HepG2 (cell line): ENCODE measurements around the gene ITGB5. TPM values are rescaled to one million over a fixed set of nuclear protein-coding genes. Genes with fewer than 3 reads are reported as not detected.
A peak's percentile ranks its signal among the peaks of the same experiment; 100 is the strongest.

Experiments used
- ATAC-seq: fragments of 200-7000 bp; cut with Tn5 transposase; 3 replicates; pipeline ENCODE4 v1.9.1; 2020; ENCODE audit warnings: mild to moderate bottlenecking, moderate library complexity
- BruUV-seq: library from RNA; stranded (reverse); fragments of 400-500 nt; replicated peaks from 2 replicates; lab custom pipeline; 2021; lab: Mats Ljungman, UMichigan
- CTCF ChIA-PET: fragments of 300-600 bp; formaldehyde crosslinking; extraction: SDS; loops from one replicate; lab custom pipeline; 2021; ENCODE audit warnings: low total read pairs, inconsistent platforms, low intra/inter-chr PET ratio; lab: Yijun Ruan, JAX
- POLR2A ChIA-PET: fragments of 350-600 bp; sonication (Branson Sonifier 250); formaldehyde crosslinking; loops from one replicate; lab custom pipeline; 2020; ENCODE audit warnings: antibody characterized with exemption, inconsistent platforms; lab: Yijun Ruan, JAX
- DNase-seq: peaks from one replicate; pipeline ENCODE4 v3.0.0-alpha.2; 2015; ENCODE audit warnings: low spot score
- FAIRE-seq: peaks from 3 replicates; lab custom pipeline; 2011; peaks lifted over from hg19 to GRCh38; lab: Jason Lieb, UNC
- H2AFZ ChIP-seq: one replicate; pipeline ENCODE4 v1.6.1; 2011; ENCODE audit warnings: low read length, inconsistent platforms
- H3K27ac ChIP-seq: fragments of 300-600 bp; 3 replicates; pipeline ENCODE4 v1.8.0; 2011; ENCODE audit warnings: mixed run types, mild to moderate bottlenecking, mixed read lengths, low read length, inconsistent platforms; ENCODE audit not compliant: insufficient read depth; ENCODE audit errors: extremely low read length
- H3K27me3 ChIP-seq, 2 experiments: fragments of 200-600 bp in 1 of 2; 2 replicates in 1 of 2; 3 replicates in 1 of 2; pipeline versions ENCODE4 v1.6.0 to v1.8.0; 2011; ENCODE audit warnings: low read length in 2 of 2, mild to moderate bottlenecking in 2 of 2, moderate library complexity in 2 of 2, inconsistent platforms in 1 of 2; ENCODE audit not compliant: insufficient read depth in 2 of 2, control insufficient read depth in 1 of 2
- H3K36me3 ChIP-seq, 2 experiments: fragments of 200-600 bp in 1 of 2; replicated peaks in 1 of 2; 2 replicates in 1 of 2; 3 replicates in 1 of 2; pipeline versions ENCODE4 v1.5.1 to v1.8.0; 2011; ENCODE audit warnings: low read length in 2 of 2, inconsistent platforms in 1 of 2; ENCODE audit not compliant: insufficient read depth in 2 of 2, control insufficient read depth in 1 of 2
- H3K4me1 ChIP-seq: 2 replicates; pipeline ENCODE4 v1.5.1; 2012; ENCODE audit warnings: low read length, inconsistent platforms; ENCODE audit not compliant: insufficient read depth
- H3K4me2 ChIP-seq: 2 replicates; pipeline ENCODE4 v1.6.0; 2011; ENCODE audit warnings: low read depth, low read length, inconsistent platforms
- H3K4me3 ChIP-seq, 3 experiments: fragments of 200-600 bp in 1 of 3; sonication (generic), shearing (Covaris generic) in 1 of 3; replicated peaks in 1 of 3; 2 replicates each; pipeline ENCODE4 v1.5.1; 2011 to 2016; ENCODE audit warnings: low read length in 3 of 3, inconsistent platforms in 2 of 3, low read depth in 2 of 3, mild to moderate bottlenecking in 2 of 3, control low read depth in 1 of 3, mixed read lengths in 1 of 3; ENCODE audit not compliant: insufficient read depth in 1 of 3
- H3K79me2 ChIP-seq: one replicate; pipeline ENCODE4 v1.6.1; 2011; ENCODE audit warnings: low read length, inconsistent platforms; ENCODE audit not compliant: insufficient read depth
- H3K9ac ChIP-seq: 2 replicates; pipeline ENCODE4 v1.6.0; 2011; ENCODE audit warnings: mild to moderate bottlenecking, low read depth, low read length, inconsistent platforms; ENCODE audit not compliant: insufficient read depth
- H3K9me3 ChIP-seq: 2 replicates; pipeline ENCODE4 v1.5.1; 2012; ENCODE audit warnings: mild to moderate bottlenecking, low read length
- H4K20me1 ChIP-seq: 2 replicates; pipeline ENCODE4 v1.6.0; 2011; ENCODE audit warnings: inconsistent platforms, mild to moderate bottlenecking, low read length, moderate library complexity; ENCODE audit not compliant: insufficient read depth
- E2F2 ChIP-seq: sonication (generic); formaldehyde crosslinking; IDR thresholded peaks from 2 replicates; pipeline ENCODE4 v1.4.0; 2020; ENCODE audit warnings: missing genetic modification reagents, borderline replicate concordance
- KLF6 ChIP-seq: IDR thresholded peaks from 2 replicates; pipeline ENCODE4 v1.8.0; 2016; ENCODE audit warnings: missing biosample characterization, missing genetic modification reagents
- SALL1 ChIP-seq: sonication (generic); formaldehyde crosslinking; IDR thresholded peaks from 2 replicates; pipeline ENCODE4 v1.8.0; 2022; ENCODE audit warnings: mild to moderate bottlenecking, missing genetic modification reagents
- ZFYVE20 ChIP-seq: sonication (generic); formaldehyde crosslinking; IDR thresholded peaks from 2 replicates; pipeline ENCODE4 v1.8.0; 2023; ENCODE audit warnings: low read depth, mild to moderate bottlenecking, moderate library complexity, missing genetic modification reagents, borderline replicate concordance
- WGBS: methylation state at CpG from one replicate; pipeline ENCODE4 v1.1.6; 2017; ENCODE audit warnings: low lambda C conversion rate; 5-methylcytosine and 5-hydroxymethylcytosine counted together
- in situ Hi-C: cut with HindIII; loops from 2 replicates; pipeline ENCODE4 v1.10.0; 2017; ENCODE audit warnings: low pct_unique_long_range_greater_than_20kb; ENCODE audit not compliant: extremely low pct_ligation_motif_present
- intact Hi-C: fragments of 100-400 bp; cut with micrococcal nuclease; formaldehyde crosslinking; loops from one replicate; pipeline ENCODE4 v1.10.0; 2022; ENCODE audit not compliant: unreplicated experiment
- polyA plus RNA-seq, 8 experiments: library from polyadenylated mRNA; depleted of rRNA in 3 of 8; stranded (reverse) in 7 of 8; unstranded in 1 of 8; fragments of >200 nt; fragmentation: Illumina TruSeq in 4 of 8; extraction: Trizol in 4 of 8; gene quantifications; 2 replicates each; pipeline versions ENCODE4 v1.2.1 to v1.2.3, GENCODE V29; 2011 to 2016; ENCODE audit warnings: low read depth in 4 of 8, missing spikeins in 1 of 8, mixed read lengths in 1 of 8; ENCODE audit not compliant: insufficient read depth in 1 of 8
- total RNA-seq, 5 experiments: library from RNA; depleted of rRNA; stranded (reverse); fragments of >200 nt; fragmentation: Illumina TruSeq; extraction: Trizol; gene quantifications; 2 replicates each; pipeline ENCODE4 v1.2.3, GENCODE V29; 2016; ENCODE audit warnings: low read depth in 1 of 5
- TF ChIP-seq, protein P1 (sequence below): sonication (generic); formaldehyde crosslinking; IDR thresholded peaks from 2 replicates; pipeline ENCODE4 v1.4.0; 2020; ENCODE audit warnings: missing genetic modification reagents
- TF ChIP-seq, protein P2 (sequence below): sonication (generic); formaldehyde crosslinking; IDR thresholded peaks from 2 replicates; pipeline ENCODE4 v1.4.0; 2020; ENCODE audit warnings: missing genetic modification reagents
- TF ChIP-seq, protein P3 (sequence below): sonication (generic); formaldehyde crosslinking; IDR thresholded peaks from 2 replicates; pipeline ENCODE4 v1.5.1; 2020; ENCODE audit warnings: mild to moderate bottlenecking, missing genetic modification reagents, moderate library complexity

ITGB5 gene
- total and polyA plus RNA-seq, 2 of the 13 experiments (the other 11 are each of a cell fraction or from before 2014, with no cell fraction given), result 74.1 to 343 TPM

DNA sequence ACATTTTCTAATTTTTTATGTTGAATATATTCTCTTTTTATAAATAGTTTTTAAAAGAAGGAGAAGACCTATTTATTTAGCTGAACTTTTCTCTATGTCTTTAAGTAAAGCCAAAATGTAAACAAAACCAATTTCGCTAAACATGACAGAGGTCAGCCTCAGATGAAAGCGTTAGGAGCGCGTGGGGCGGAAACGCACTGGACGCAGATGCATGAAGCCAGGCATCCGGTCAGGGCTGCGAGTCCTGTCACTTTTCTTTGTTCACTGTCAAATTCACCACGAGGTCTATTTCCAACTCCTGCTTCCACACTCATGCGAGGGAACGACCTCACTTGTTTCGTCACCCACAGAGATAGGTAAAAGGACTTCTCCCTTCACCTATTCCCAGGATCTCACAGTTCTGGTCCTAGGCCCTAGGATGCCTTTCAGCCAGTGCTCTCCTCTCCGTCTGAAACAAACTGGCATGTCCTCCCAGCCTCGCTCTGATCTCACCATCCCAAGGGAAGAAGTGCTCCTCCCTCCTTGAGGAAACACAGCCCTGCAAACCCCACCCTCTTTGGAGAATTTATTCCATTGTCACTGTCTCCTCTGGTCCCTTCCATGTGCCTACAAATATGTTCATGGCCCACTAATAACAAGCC, 57.9 kb downstream of the ITGB5 start:
- Histone ChIP-seq H3K4me1 (peaks cover 73% of the 10 kb centered on the region), H3K4me3 (no peak overlapping the region), H3K9ac (no peak overlapping the region), H3K9me3 (no peaks in the 10 kb centered on the region), H3K79me2 (peaks cover 16% of the 10 kb centered on the region), H3K27me3 (no peaks in the 10 kb centered on the region), H4K20me1 (no peaks in the 10 kb centered on the region), H3K27ac (peak overlapping the region; percentile 53), H3K4me2 (no peak overlapping the region), H2AFZ (no peak overlapping the region), H3K36me3 (peaks cover 22 to 57% of the 10 kb centered on the region in 2 experiments)
- intact Hi-C loops, result no loop called here
- ChIA-PET CTCF (no interaction called here), POLR2A (interaction anchor here (1.1 to 2.0 kb wide), 5 partner anchors 9 to 71 kb away, joined by 3 to 9 read pairs (median 7); partner anchors contain the start of gene ITGB5)
- 90% methylated on average over 15 of the region's 15 CpGs for WGBS
- no TSS peak for BruUV-seq
- ATAC-seq, result no peak
- no peak for DNase-seq
- in situ Hi-C loops, result no loop called here
- FAIRE-seq, result no peak
- TF ChIP-seq E2F2 (CRISPR knock-in tag) (no peak), ZFYVE20 (CRISPR knock-in tag) (no peak), SALL1 (peak; percentile 19; the same call in 1 of the 2 replicates), KLF6 (no peak)
- TF ChIP-seq, protein P1, sequence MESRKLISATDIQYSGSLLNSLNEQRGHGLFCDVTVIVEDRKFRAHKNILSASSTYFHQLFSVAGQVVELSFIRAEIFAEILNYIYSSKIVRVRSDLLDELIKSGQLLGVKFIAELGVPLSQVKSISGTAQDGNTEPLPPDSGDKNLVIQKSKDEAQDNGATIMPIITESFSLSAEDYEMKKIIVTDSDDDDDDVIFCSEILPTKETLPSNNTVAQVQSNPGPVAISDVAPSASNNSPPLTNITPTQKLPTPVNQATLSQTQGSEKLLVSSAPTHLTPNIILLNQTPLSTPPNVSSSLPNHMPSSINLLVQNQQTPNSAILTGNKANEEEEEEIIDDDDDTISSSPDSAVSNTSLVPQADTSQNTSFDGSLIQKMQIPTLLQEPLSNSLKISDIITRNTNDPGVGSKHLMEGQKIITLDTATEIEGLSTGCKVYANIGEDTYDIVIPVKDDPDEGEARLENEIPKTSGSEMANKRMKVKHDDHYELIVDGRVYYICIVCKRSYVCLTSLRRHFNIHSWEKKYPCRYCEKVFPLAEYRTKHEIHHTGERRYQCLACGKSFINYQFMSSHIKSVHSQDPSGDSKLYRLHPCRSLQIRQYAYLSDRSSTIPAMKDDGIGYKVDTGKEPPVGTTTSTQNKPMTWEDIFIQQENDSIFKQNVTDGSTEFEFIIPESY (CRISPR knock-in tag), result peak; percentile 89
- TF ChIP-seq, protein P2, sequence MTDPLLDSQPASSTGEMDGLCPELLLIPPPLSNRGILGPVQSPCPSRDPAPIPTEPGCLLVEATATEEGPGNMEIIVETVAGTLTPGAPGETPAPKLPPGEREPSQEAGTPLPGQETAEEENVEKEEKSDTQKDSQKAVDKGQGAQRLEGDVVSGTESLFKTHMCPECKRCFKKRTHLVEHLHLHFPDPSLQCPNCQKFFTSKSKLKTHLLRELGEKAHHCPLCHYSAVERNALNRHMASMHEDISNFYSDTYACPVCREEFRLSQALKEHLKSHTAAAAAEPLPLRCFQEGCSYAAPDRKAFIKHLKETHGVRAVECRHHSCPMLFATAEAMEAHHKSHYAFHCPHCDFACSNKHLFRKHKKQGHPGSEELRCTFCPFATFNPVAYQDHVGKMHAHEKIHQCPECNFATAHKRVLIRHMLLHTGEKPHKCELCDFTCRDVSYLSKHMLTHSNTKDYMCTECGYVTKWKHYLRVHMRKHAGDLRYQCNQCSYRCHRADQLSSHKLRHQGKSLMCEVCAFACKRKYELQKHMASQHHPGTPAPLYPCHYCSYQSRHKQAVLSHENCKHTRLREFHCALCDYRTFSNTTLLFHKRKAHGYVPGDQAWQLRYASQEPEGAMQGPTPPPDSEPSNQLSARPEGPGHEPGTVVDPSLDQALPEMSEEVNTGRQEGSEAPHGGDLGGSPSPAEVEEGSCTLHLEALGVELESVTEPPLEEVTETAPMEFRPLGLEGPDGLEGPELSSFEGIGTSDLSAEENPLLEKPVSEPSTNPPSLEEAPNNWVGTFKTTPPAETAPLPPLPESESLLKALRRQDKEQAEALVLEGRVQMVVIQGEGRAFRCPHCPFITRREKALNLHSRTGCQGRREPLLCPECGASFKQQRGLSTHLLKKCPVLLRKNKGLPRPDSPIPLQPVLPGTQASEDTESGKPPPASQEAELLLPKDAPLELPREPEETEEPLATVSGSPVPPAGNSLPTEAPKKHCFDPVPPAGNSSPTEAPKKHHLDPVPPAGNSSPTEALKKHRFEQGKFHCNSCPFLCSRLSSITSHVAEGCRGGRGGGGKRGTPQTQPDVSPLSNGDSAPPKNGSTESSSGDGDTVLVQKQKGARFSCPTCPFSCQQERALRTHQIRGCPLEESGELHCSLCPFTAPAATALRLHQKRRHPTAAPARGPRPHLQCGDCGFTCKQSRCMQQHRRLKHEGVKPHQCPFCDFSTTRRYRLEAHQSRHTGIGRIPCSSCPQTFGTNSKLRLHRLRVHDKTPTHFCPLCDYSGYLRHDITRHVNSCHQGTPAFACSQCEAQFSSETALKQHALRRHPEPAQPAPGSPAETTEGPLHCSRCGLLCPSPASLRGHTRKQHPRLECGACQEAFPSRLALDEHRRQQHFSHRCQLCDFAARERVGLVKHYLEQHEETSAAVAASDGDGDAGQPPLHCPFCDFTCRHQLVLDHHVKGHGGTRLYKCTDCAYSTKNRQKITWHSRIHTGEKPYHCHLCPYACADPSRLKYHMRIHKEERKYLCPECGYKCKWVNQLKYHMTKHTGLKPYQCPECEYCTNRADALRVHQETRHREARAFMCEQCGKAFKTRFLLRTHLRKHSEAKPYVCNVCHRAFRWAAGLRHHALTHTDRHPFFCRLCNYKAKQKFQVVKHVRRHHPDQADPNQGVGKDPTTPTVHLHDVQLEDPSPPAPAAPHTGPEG (CRISPR knock-in tag), result no peak
- TF ChIP-seq, protein P3, sequence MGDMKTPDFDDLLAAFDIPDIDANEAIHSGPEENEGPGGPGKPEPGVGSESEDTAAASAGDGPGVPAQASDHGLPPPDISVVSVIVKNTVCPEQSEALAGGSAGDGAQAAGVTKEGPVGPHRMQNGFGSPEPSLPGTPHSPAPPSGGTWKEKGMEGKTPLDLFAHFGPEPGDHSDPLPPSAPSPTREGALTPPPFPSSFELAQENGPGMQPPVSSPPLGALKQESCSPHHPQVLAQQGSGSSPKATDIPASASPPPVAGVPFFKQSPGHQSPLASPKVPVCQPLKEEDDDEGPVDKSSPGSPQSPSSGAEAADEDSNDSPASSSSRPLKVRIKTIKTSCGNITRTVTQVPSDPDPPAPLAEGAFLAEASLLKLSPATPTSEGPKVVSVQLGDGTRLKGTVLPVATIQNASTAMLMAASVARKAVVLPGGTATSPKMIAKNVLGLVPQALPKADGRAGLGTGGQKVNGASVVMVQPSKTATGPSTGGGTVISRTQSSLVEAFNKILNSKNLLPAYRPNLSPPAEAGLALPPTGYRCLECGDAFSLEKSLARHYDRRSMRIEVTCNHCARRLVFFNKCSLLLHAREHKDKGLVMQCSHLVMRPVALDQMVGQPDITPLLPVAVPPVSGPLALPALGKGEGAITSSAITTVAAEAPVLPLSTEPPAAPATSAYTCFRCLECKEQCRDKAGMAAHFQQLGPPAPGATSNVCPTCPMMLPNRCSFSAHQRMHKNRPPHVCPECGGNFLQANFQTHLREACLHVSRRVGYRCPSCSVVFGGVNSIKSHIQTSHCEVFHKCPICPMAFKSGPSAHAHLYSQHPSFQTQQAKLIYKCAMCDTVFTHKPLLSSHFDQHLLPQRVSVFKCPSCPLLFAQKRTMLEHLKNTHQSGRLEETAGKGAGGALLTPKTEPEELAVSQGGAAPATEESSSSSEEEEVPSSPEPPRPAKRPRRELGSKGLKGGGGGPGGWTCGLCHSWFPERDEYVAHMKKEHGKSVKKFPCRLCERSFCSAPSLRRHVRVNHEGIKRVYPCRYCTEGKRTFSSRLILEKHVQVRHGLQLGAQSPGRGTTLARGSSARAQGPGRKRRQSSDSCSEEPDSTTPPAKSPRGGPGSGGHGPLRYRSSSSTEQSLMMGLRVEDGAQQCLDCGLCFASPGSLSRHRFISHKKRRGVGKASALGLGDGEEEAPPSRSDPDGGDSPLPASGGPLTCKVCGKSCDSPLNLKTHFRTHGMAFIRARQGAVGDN, result peak; percentile 57
